Measurements from ENCODE around the gene HCN1. TPM values are rescaled to one million over a fixed set of nuclear protein-coding genes. Genes with fewer than 3 reads are reported as not detected.

HCN1 gene
- total RNA-seq, 1 donor from 2014 or later = 0.14 TPM

DNA sequence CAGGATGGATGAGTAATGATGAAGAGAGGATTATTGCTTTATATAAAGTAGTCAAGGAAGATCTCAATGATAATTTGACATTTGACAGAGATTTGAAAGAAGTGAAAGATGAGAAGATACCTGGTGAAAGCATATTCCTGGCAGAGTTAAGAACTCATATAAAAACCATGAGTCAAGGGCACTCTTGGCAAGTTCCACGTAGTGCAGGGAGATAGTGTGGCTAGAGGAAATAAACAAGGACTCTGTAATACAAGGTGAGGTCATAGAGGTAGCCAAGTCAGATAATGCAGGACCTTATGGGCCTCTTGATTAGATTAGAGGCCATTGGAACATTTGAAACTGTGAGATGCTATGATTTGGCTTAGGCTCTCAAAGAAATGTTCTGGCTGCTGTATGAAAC, 72.3 kb downstream of the HCN1 start:
- Histone ChIP-seq H3K4me1 (no peaks in the 10 kb centered on the region), H3K27ac (replicated peaks) (no peak overlapping the region), H3K27me3 (ENCODE audit: low read depth) (no peaks in the 10 kb centered on the region), H3K9me3 (replicated peaks) (no peaks in the 10 kb centered on the region), H3K4me3 (no peak overlapping the region), H3K36me3 (no peaks in the 10 kb centered on the region)
- no peak for DNase-seq
- TF ChIP-seq, protein P1, sequence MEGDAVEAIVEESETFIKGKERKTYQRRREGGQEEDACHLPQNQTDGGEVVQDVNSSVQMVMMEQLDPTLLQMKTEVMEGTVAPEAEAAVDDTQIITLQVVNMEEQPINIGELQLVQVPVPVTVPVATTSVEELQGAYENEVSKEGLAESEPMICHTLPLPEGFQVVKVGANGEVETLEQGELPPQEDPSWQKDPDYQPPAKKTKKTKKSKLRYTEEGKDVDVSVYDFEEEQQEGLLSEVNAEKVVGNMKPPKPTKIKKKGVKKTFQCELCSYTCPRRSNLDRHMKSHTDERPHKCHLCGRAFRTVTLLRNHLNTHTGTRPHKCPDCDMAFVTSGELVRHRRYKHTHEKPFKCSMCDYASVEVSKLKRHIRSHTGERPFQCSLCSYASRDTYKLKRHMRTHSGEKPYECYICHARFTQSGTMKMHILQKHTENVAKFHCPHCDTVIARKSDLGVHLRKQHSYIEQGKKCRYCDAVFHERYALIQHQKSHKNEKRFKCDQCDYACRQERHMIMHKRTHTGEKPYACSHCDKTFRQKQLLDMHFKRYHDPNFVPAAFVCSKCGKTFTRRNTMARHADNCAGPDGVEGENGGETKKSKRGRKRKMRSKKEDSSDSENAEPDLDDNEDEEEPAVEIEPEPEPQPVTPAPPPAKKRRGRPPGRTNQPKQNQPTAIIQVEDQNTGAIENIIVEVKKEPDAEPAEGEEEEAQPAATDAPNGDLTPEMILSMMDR (IDR thresholded peaks at IDR 0.05; ENCODE audit: borderline replicate concordance) = no peak
- intact Hi-C loops (cut with micrococcal nuclease) = no loop called here

DNA sequence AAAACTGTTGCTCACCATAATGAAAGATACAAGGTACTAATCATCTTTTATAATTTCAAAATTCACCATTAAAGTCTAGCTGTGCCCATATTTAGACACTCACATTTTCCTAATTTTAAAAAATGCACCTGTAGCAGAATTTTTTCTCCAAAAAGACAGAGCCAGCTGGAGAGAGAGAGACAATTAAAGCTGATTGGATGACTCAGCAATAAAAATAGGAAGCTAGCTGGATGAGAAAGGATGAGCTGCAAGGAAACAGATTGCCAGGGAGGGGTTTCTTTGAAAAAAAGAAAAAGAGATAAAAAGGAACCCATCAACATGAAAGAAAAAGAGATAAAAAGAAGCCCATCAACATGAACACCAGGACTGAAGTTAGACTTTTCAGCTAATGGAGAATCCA, 73.8 kb downstream of the HCN1 start:
- H3K4me1 ChIP-seq = no peaks in the 10 kb centered on the region
- no peaks in the 10 kb centered on the region for H3K9me3 ChIP-seq (replicated peaks)
- H3K27me3 ChIP-seq (ENCODE audit: low read depth) = no peaks in the 10 kb centered on the region
- no peaks in the 10 kb centered on the region for H3K36me3 ChIP-seq
- DNase-seq = no peak
- no peak overlapping the region for H3K27ac ChIP-seq (replicated peaks)
- TF ChIP-seq, protein P1 (IDR thresholded peaks at IDR 0.05; ENCODE audit: borderline replicate concordance) = no peak
- H3K4me3 ChIP-seq = no peak overlapping the region
- intact Hi-C loops (cut with micrococcal nuclease) = no loop called here

DNA sequence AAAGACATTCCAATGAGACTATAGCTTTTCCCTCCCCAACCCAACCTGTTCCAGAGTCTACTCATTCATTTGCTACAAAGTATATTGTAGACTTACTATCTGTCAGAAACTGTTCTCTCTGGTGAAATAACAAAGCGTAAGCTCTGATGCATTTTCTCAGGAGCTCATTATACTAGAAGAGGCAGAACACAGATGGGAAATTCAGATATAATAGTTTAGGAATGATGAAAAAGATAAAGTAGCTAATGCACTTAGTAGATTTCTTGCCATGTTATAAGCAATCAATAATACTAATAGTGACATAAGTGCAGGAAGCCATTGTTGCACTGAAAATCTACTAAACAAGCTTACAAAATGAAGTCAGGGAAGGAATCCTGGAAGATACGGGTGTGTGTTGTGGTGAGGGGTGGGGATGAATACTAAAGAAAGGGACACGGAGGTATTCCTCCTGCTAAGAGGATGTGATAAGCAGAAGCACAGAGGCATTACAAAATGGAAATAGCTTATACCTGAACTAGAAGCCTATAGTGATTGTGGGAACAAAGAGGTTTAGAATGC, 78.2 kb downstream of the HCN1 start:
- Histone ChIP-seq H3K36me3 (no peaks in the 10 kb centered on the region), H3K27ac (replicated peaks) (no peak overlapping the region), H3K4me1 (no peaks in the 10 kb centered on the region), H3K27me3 (ENCODE audit: low read depth) (no peaks in the 10 kb centered on the region), H3K4me3 (no peak overlapping the region), H3K9me3 (replicated peaks) (no peaks in the 10 kb centered on the region)
- intact Hi-C loops (cut with micrococcal nuclease) = no loop called here
- DNase-seq = no peak
- TF ChIP-seq, protein P1 (IDR thresholded peaks at IDR 0.05; ENCODE audit: borderline replicate concordance) = no peak

DNA sequence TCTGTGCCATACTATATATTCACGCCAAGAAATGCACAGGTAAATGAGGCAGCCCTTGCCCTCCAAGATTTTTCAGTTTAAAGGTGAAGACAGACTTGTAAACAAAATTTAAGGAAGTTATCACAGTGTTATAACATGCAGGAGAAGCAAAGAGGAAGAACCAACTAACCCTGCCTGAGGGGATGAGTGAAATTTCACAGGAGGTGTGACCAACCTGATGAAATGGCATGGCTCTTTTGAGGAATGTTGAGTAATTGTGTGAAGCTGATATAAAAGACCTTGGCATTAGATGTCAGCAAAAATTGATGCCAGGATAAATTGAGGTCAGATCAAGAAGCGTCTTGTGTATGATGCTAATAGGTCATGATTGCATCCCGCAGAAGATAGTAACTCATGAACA, 86.5 kb downstream of the HCN1 start:
- no peaks in the 10 kb centered on the region for H3K4me1 ChIP-seq
- H3K36me3 ChIP-seq = no peaks in the 10 kb centered on the region
- H3K9me3 ChIP-seq (replicated peaks) = no peaks in the 10 kb centered on the region
- no peak overlapping the region for H3K27ac ChIP-seq (replicated peaks)
- no peak overlapping the region for H3K4me3 ChIP-seq
- H3K27me3 ChIP-seq (ENCODE audit: low read depth) = no peaks in the 10 kb centered on the region
- no peak for DNase-seq
- TF ChIP-seq, protein P1 (IDR thresholded peaks at IDR 0.05; ENCODE audit: borderline replicate concordance) = no peak
- intact Hi-C loops (cut with micrococcal nuclease) = no loop called here

DNA sequence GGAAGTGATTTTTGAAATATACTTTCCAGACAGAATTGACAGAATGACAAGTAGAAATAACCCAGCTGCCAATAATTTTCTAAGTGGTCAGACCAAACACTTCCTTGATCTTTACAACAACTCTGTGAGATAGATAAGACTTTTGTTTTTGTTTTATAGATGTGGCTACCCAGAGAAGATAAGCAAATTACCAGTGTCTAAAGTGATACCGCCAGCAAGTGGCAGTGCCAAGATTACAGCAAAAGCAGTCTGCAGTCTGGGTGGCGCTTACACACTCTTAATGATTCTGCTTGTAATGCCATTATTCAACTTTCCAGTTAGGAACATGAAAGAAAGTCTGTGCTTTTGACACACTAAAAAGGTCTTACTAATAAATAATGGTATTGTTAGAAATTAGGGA, 92.1 kb downstream of the HCN1 start:
- Histone ChIP-seq H3K27me3 (ENCODE audit: low read depth) (no peaks in the 10 kb centered on the region), H3K4me3 (no peak overlapping the region), H3K4me1 (no peaks in the 10 kb centered on the region), H3K36me3 (no peaks in the 10 kb centered on the region), H3K27ac (replicated peaks) (no peak overlapping the region), H3K9me3 (replicated peaks) (peaks cover 1% of the 10 kb centered on the region)
- intact Hi-C loops (cut with micrococcal nuclease) = no loop called here
- TF ChIP-seq, protein P1 (IDR thresholded peaks at IDR 0.05; ENCODE audit: borderline replicate concordance) = no peak
- DNase-seq = no peak

Measured in left ventricle myocardium inferior (tissue), 1 donor.